IMR-90 (cell line): ENCODE measurements around the gene SCN4A.

Experiments
- BHLHE40 ChIP-seq: fragments of 150-350 bp; IDR thresholded peaks from 2 replicates; pipeline ENCODE4 v1.6.1; 2016; ENCODE audit warnings: mild to moderate bottlenecking, low read depth, low read length
- CEBPB ChIP-seq: IDR thresholded peaks from 2 replicates; pipeline ENCODE4 v1.6.1; 2012; ENCODE audit warnings: low read depth, low read length, improper control_type of control experiment
- CTCF ChIP-seq: conservative IDR thresholded peaks from 2 replicates; pipeline ENCODE4 v1.5.1; 2012; ENCODE audit warnings: mild to moderate bottlenecking, low read depth, low read length, improper control_type of control experiment
- FOS ChIP-seq: fragments of 150-350 bp; IDR thresholded peaks from 2 replicates; pipeline ENCODE4 v1.6.1; 2016; ENCODE audit warnings: low read depth, low read length
- MAFK ChIP-seq: IDR thresholded peaks from 2 replicates; pipeline ENCODE4 v1.6.1; 2012; ENCODE audit warnings: low read depth, low read length, improper control_type of control experiment
- MAZ ChIP-seq: IDR thresholded peaks from 2 replicates; pipeline ENCODE4 v1.6.1; 2012; ENCODE audit warnings: low read depth, mild to moderate bottlenecking, low read length, improper control_type of control experiment, moderate library complexity, borderline replicate concordance
- MXI1 ChIP-seq: IDR thresholded peaks from 2 replicates; pipeline ENCODE4 v1.6.1; 2012; ENCODE audit warnings: low read depth, mild to moderate bottlenecking, low read length, moderate library complexity, borderline replicate concordance
- POLR2A ChIP-seq: IDR thresholded peaks from 2 replicates; pipeline ENCODE4 v1.6.1; 2012; ENCODE audit warnings: mild to moderate bottlenecking, low read depth, low read length
- RAD21 ChIP-seq: IDR thresholded peaks from 2 replicates; pipeline ENCODE4 v1.6.1; 2012; ENCODE audit warnings: low read length, improper control_type of control experiment
- RCOR1 ChIP-seq: IDR thresholded peaks from 2 replicates; pipeline ENCODE4 v1.6.1; 2012; ENCODE audit warnings: mild to moderate bottlenecking, low read length, improper control_type of control experiment; ENCODE audit not compliant: insufficient replicate concordance
- RFX5 ChIP-seq: IDR thresholded peaks from 2 replicates; pipeline ENCODE4 v1.8.0; 2012; ENCODE audit warnings: low read depth, mild to moderate bottlenecking, low read length, moderate library complexity
- SMC3 ChIP-seq: fragments of 150-350 bp; IDR thresholded peaks from 2 replicates; pipeline ENCODE4 v1.6.1; 2016; ENCODE audit warnings: low read depth, mild to moderate bottlenecking, antibody characterized with exemption, low read length, moderate library complexity
- USF2 ChIP-seq: fragments of 150-350 bp; IDR thresholded peaks from 2 replicates; pipeline ENCODE4 v1.6.1; 2017; ENCODE audit warnings: mild to moderate bottlenecking, antibody characterized with exemption, low read length, low read depth

GRCh38 chr17:63985387-63986140 lies 12.8 kb upstream of the SCN4A start:
- TF ChIP-seq CTCF (no peak), MAZ (no peak), POLR2A (no peak), MXI1 (no peak), MAFK (no peak), CEBPB (no peak), RAD21 (no peak), SMC3 (no peak), USF2 (no peak), RFX5 (no peak), RCOR1 (no peak), BHLHE40 (no peak), FOS (no peak)
